Left forelimb (tissue), 1 donor: ENCODE results near the gene TNIK.
"Not testable (repeated sequence)": the region's sequence is repeated elsewhere in the genome, so short reads cannot be mapped to it uniquely, and the experiment has no call there.

Experiments
- DNase-seq: peaks from one replicate; pipeline ENCODE4 v3.0.0-alpha.2; 2018; ENCODE audit warnings: low spot score

The TNIK gene

GRCh38 chr3:171384101-171384891 is 75.9 kb downstream of the TNIK start:
- DNase-seq, result no peak

GRCh38 chr3:171383206-171384018 is 76.8 kb downstream of the TNIK start:
- no peak for DNase-seq

- DNase-seq, result not testable (repeated sequence)
Measured at GRCh38 chr3:171382347-171382746, 77.9 kb downstream of the TNIK start.

GRCh38 chr3:171380711-171381425 is 79.3 kb downstream of the TNIK start:
- DNase-seq, result no peak

- DNase-seq, result no peak
Measured at GRCh38 chr3:171379961-171380483, 80.2 kb downstream of the TNIK start.

- no peak for DNase-seq
Measured at GRCh38 chr3:171379281-171379680, 80.9 kb downstream of the TNIK start.

GRCh38 chr3:171378586-171378985 is 81.6 kb downstream of the TNIK start:
- no peak for DNase-seq

GRCh38 chr3:171377859-171378258 is 82.3 kb downstream of the TNIK start:
- DNase-seq, result no peak

- no peak for DNase-seq
Measured at GRCh38 chr3:171376596-171376947, 83.6 kb downstream of the TNIK start.

- no peak for DNase-seq
Measured at GRCh38 chr3:171375666-171376595, 84.3 kb downstream of the TNIK start.

GRCh38 chr3:171374661-171375285 is 85.4 kb downstream of the TNIK start:
- no peak for DNase-seq

- DNase-seq, result no peak
Measured at GRCh38 chr3:171374260-171374659, 85.9 kb downstream of the TNIK start.

- no peak for DNase-seq
Measured at GRCh38 chr3:171373711-171374110, 86.5 kb downstream of the TNIK start.

GRCh38 chr3:171372694-171373093 is 87.5 kb downstream of the TNIK start:
- no peak for DNase-seq

- no peak for DNase-seq
Measured at GRCh38 chr3:171371354-171371753, 88.9 kb downstream of the TNIK start.

- DNase-seq, result no peak
Measured at GRCh38 chr3:171369156-171369555, 91.0 kb downstream of the TNIK start.

- not testable (repeated sequence) for DNase-seq
Measured at GRCh38 chr3:171366738-171367137, 93.5 kb downstream of the TNIK start.

- no peak for DNase-seq
Measured at GRCh38 chr3:171366043-171366442, 94.2 kb downstream of the TNIK start.

GRCh38 chr3:171365489-171365888 is 94.7 kb downstream of the TNIK start:
- DNase-seq, result no peak

- no peak for DNase-seq
Measured at GRCh38 chr3:171364500-171364899, 95.7 kb downstream of the TNIK start.

- no peak for DNase-seq
Measured at GRCh38 chr3:171363202-171363601, 97.0 kb downstream of the TNIK start.
